Smooth muscle cell (in vitro differentiated cells): Measurements from ENCODE around the gene TMEM151B. TPM values are rescaled to one million over a fixed set of nuclear protein-coding genes. Genes with fewer than 3 reads are reported as not detected.

Source experiments
- DNase-seq: peaks from one replicate; lab custom pipeline; 2025; ENCODE audit not compliant: unreplicated experiment; lab: John Stamatoyannopoulos, UW
- H2AFZ ChIP-seq: fragments of 200-600 bp; sonication (generic); 2 replicates; pipeline ENCODE4 v1.6.0; 2016; ENCODE audit warnings: antibody characterized with exemption, low read depth, mild to moderate bottlenecking
- H3F3A ChIP-seq: fragments of 200-600 bp; sonication (generic); 2 replicates; pipeline ENCODE4 v1.6.0; 2017; ENCODE audit warnings: antibody characterized with exemption, low read depth
- H3K27ac ChIP-seq: fragments of 200-600 bp; sonication (generic); 2 replicates; pipeline ENCODE4 v1.5.1; 2016; ENCODE audit warnings: low read depth, mild to moderate bottlenecking
- H3K27me3 ChIP-seq: fragments of 200-600 bp; sonication (generic); 2 replicates; pipeline ENCODE4 v1.6.1; 2016; ENCODE audit warnings: low read depth, mild to moderate bottlenecking
- H3K36me3 ChIP-seq: fragments of 200-600 bp; sonication (generic); 2 replicates; pipeline ENCODE4 v1.5.1; 2016; ENCODE audit warnings: low read depth
- H3K4me1 ChIP-seq: fragments of 200-600 bp; sonication (generic); 2 replicates; pipeline ENCODE4 v1.5.1; 2016; ENCODE audit warnings: low read depth
- H3K4me2 ChIP-seq: fragments of 200-600 bp; sonication (generic); 2 replicates; pipeline ENCODE4 v1.6.0; 2016; ENCODE audit warnings: mild to moderate bottlenecking
- H3K4me3 ChIP-seq: fragments of 200-600 bp; sonication (generic); 2 replicates; pipeline ENCODE4 v1.5.1; 2016; ENCODE audit warnings: mild to moderate bottlenecking
- H3K79me2 ChIP-seq: fragments of 200-600 bp; sonication (generic); 2 replicates; pipeline ENCODE4 v1.6.0; 2016; ENCODE audit warnings: low read depth, mild to moderate bottlenecking
- H3K9ac ChIP-seq: fragments of 200-600 bp; sonication (generic); 2 replicates; pipeline ENCODE4 v1.6.0; 2016; ENCODE audit warnings: low read depth
- H3K9me3 ChIP-seq: fragments of 200-600 bp; sonication (generic); replicated peaks from 2 replicates; pipeline ENCODE4 v1.5.1; 2016; ENCODE audit warnings: low read depth
- H4K20me1 ChIP-seq: fragments of 200-600 bp; sonication (generic); 2 replicates; pipeline ENCODE4 v1.6.0; 2016; ENCODE audit warnings: low read depth
- WGBS: methylation state at CpG from one replicate; pipeline ENCODE4 v1.1.7; 2016; ENCODE audit warnings: low lambda C conversion rate; 5-methylcytosine and 5-hydroxymethylcytosine counted together
- polyA plus RNA-seq: library from polyadenylated mRNA; unstranded; fragments of >200 nt; fragmentation: Nextera tagmentation; extraction: Ambion mirVana; gene quantifications from 2 replicates; pipeline ENCODE4 v1.2.1, GENCODE V29; 2016
- total RNA-seq: library from RNA; depleted of rRNA; stranded (reverse); fragments of >200 nt; gene quantifications from 2 replicates; pipeline ENCODE4 v1.2.3, GENCODE V29; 2014
- TF ChIP-seq, protein P1 (sequence below): fragments of 200-600 bp; sonication (generic); IDR thresholded peaks from 2 replicates; pipeline ENCODE4 v1.5.1; 2017; ENCODE audit warnings: borderline replicate concordance, mild to moderate bottlenecking, antibody characterized with exemption; ENCODE audit not compliant: insufficient read depth, poor library complexity, severe bottlenecking

Gene TMEM151B
- total and polyA plus RNA-seq, 2 experiments from 2014 or later = not detected

DNA sequence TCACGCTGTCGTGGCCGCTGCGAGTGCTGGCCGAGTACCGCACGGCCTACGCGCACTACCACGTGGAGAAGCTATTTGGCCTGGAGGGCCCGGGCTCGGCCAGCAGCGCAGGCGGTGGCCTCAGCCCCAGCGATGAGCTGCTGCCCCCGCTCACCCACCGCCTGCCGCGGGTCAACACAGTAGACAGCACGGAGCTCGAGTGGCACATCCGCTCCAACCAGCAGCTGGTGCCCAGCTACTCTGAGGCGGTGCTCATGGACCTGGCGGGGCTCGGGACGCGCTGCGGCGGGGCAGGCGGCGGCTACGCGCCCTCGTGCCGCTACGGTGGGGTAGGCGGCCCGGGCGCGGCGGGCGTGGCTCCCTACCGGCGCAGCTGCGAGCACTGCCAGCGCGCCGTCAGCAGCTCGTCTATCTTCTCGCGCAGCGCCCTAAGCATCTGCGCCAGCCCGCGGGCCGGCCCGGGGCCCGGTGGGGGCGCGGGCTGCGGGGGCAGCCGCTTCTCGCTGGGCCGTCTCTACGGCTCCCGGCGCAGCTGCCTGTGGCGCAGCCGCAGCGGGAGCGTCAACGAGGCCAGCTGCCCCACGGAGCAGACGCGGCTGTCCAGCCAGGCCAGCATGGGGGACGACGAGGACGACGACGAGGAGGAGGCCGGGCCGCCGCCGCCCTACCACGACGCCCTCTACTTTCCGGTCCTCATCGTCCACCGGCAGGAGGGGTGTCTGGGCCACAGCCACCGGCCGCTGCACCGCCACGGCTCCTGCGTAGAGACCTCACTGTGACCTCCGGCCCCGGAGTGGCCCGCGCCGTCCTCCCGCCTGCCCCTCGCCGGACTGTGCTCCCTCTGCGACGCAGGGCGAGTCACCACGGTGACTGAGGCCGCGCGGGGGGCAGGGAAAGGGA, 5.7 kb downstream of the TMEM151B start:
- Histone ChIP-seq H3K27ac (no peak overlapping the region), H3K79me2 (no peaks in the 10 kb centered on the region), H3K9ac (no peak overlapping the region), H3K4me1 (no peaks in the 10 kb centered on the region), H3K36me3 (no peaks in the 10 kb centered on the region), H2AFZ (no peak overlapping the region), H3K4me2 (peak overlapping the region; percentile 61), H3K4me3 (no peak overlapping the region), H3K9me3 (no peaks in the 10 kb centered on the region), H4K20me1 (no peaks in the 10 kb centered on the region), H3F3A (no peaks in the 10 kb centered on the region), H3K27me3 (peaks cover 75% of the 10 kb centered on the region)
- DNase-seq = no peak
- 49% methylated on average over 89 of the region's 109 CpGs for WGBS
- TF ChIP-seq, protein P1, sequence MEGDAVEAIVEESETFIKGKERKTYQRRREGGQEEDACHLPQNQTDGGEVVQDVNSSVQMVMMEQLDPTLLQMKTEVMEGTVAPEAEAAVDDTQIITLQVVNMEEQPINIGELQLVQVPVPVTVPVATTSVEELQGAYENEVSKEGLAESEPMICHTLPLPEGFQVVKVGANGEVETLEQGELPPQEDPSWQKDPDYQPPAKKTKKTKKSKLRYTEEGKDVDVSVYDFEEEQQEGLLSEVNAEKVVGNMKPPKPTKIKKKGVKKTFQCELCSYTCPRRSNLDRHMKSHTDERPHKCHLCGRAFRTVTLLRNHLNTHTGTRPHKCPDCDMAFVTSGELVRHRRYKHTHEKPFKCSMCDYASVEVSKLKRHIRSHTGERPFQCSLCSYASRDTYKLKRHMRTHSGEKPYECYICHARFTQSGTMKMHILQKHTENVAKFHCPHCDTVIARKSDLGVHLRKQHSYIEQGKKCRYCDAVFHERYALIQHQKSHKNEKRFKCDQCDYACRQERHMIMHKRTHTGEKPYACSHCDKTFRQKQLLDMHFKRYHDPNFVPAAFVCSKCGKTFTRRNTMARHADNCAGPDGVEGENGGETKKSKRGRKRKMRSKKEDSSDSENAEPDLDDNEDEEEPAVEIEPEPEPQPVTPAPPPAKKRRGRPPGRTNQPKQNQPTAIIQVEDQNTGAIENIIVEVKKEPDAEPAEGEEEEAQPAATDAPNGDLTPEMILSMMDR = no peak

- WGBS = 91% methylated on average over 20 of the region's 23 CpGs
- TF ChIP-seq, protein P1 = no peak
Observed at GRCh38 chr6:44276667-44277640, 6.7 kb downstream of the TMEM151B start.

DNA sequence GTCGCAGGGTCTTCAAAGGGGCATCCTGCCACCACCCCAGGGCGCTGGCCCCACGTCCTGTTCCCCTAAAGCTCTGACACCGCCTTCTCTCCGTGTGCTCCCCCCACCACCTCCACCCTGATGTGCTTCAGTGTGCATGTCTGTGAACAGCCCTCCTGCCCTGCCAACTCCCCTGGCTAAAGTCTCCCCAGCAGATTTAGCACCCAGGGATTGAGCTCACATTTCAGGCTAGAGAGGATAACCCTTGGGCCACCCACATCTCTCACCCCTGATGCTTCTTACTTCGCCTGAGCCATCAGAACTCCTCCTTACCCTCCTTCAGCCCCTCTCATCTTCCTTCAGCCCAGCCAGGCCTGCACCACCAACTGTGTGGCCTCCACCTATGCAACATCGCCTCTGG, 7.5 kb downstream of the TMEM151B start:
- Histone ChIP-seq H4K20me1 (no peaks in the 10 kb centered on the region), H3K4me1 (no peaks in the 10 kb centered on the region), H3K9me3 (no peaks in the 10 kb centered on the region), H3K27ac (no peak overlapping the region), H3K9ac (no peak overlapping the region), H3K36me3 (no peaks in the 10 kb centered on the region), H3K4me2 (no peak overlapping the region), H3K79me2 (no peaks in the 10 kb centered on the region), H2AFZ (no peak overlapping the region), H3F3A (no peaks in the 10 kb centered on the region), H3K27me3 (peaks cover 64% of the 10 kb centered on the region), H3K4me3 (no peak overlapping the region)
- TF ChIP-seq, protein P1 = no peak
- WGBS = 85% methylated on average over 7 of the region's 7 CpGs
- no peak for DNase-seq

More at GRCh38 chr6:44276667-44277640, 6.7 kb downstream of the TMEM151B start:
- no peaks in the 10 kb centered on the region for H3K9me3 ChIP-seq
- no peak overlapping the region for H3K9ac ChIP-seq
- no peaks in the 10 kb centered on the region for H3K36me3 ChIP-seq
- no peaks in the 10 kb centered on the region for H3K4me1 ChIP-seq
- peaks cover 69% of the 10 kb centered on the region for H3K27me3 ChIP-seq
- no peaks in the 10 kb centered on the region for H3F3A ChIP-seq
- DNase-seq = no peak
- H3K4me2 ChIP-seq = no peak overlapping the region
- no peak overlapping the region for H3K27ac ChIP-seq
- no peak overlapping the region for H3K4me3 ChIP-seq
- H4K20me1 ChIP-seq = no peaks in the 10 kb centered on the region
- no peak overlapping the region for H2AFZ ChIP-seq
- no peaks in the 10 kb centered on the region for H3K79me2 ChIP-seq
